Breast epithelium (tissue), 4 donors: ENCODE results near the gene HMSD. TPM values are rescaled to one million over a fixed set of nuclear protein-coding genes. Genes with fewer than 3 reads are reported as not detected.
"Not testable (repeated sequence)": the region's sequence is repeated elsewhere in the genome, so short reads cannot be mapped to it uniquely, and the experiment has no call there.

ENCODE experiments used
- DNase-seq, 2 donors: peaks; one replicate each; pipeline ENCODE4 v3.0.0-alpha.2; 2019; ENCODE audit warnings: low spot score in 2 of 2
- H3K27ac ChIP-seq, 2 donors: fragments of 200-600 bp; sonication (generic) in 1 of 2; one replicate each; pipeline ENCODE4 v1.5.1; 2016 to 2019; ENCODE audit warnings: mild to moderate bottlenecking in 1 of 2
- H3K27me3 ChIP-seq, 2 donors: fragments of 200-600 bp; sonication (generic) in 1 of 2; one replicate each; pipeline versions ENCODE4 v1.5.1 to v1.6.0; 2017 to 2019; ENCODE audit warnings: control low read depth in 1 of 2, mild to moderate bottlenecking in 1 of 2
- H3K36me3 ChIP-seq: fragments of 200-600 bp; one replicate; pipeline ENCODE4 v1.5.1; 2019
- H3K4me1 ChIP-seq, 2 donors: fragments of 200-600 bp; sonication (generic); one replicate each; pipeline ENCODE4 v1.5.1; 2016 to 2019; ENCODE audit warnings: control low read depth in 1 of 2
- H3K4me3 ChIP-seq, 3 donors: fragments of 200-600 bp; sonication (generic); 1 replicate in 2 of 3; 2 replicates in 1 of 3; pipeline ENCODE4 v1.5.1; 2016 to 2019; ENCODE audit warnings: mild to moderate bottlenecking in 3 of 3, moderate library complexity in 2 of 3
- H3K9me3 ChIP-seq, 2 donors: fragments of 200-600 bp; sonication (generic) in 1 of 2; one replicate each; pipeline ENCODE4 v1.5.1; 2016 to 2019; ENCODE audit warnings: control low read depth in 1 of 2
- CTCF ChIP-seq, 3 donors: fragments of 450-650 bp; IDR thresholded peaks; one replicate each; pipeline ENCODE4 v1.5.1; 2016 to 2017; ENCODE audit warnings: antibody characterized with exemption in 3 of 3, mild to moderate bottlenecking in 3 of 3, moderate library complexity in 3 of 3
- POLR2A ChIP-seq: fragments of 450-650 bp; IDR thresholded peaks from one replicate; pipeline ENCODE4 v1.6.1; 2016; ENCODE audit warnings: antibody characterized with exemption, mild to moderate bottlenecking, moderate library complexity
- POLR2AphosphoS5 ChIP-seq, 3 donors: sonication (generic); formaldehyde crosslinking; IDR thresholded peaks; one replicate each; pipeline ENCODE4 v1.6.1; 2017; ENCODE audit warnings: antibody characterized with exemption in 3 of 3
- intact Hi-C: fragments of 100-400 bp; cut with DNase I; formaldehyde crosslinking; loops from one replicate; pipeline ENCODE4 v1.15.1; 2023; ENCODE audit warnings: low total_unique reads
- total RNA-seq, 3 donors: library from RNA; depleted of rRNA; stranded (reverse); fragments of >200 nt; gene quantifications; one replicate each; pipeline ENCODE4 v1.1.0, GENCODE V29; 2016

The HMSD gene
- total RNA-seq, 3 donors from 2014 or later, result 0.29 TPM; not detected in 2

- H3K4me3 ChIP-seq, result no peak overlapping the region
- no peak for DNase-seq
- H3K4me1 ChIP-seq, result no peaks in the 10 kb centered on the region
- no peaks in the 10 kb centered on the region for H3K27me3 ChIP-seq
- intact Hi-C loops, result no loop called here
- H3K27ac ChIP-seq, result no peak overlapping the region
- H3K36me3 ChIP-seq, result no peaks in the 10 kb centered on the region
- H3K9me3 ChIP-seq, result no peaks in the 10 kb centered on the region
- no peak for TF ChIP-seq POLR2A
- TF ChIP-seq POLR2AphosphoS5 (IDR thresholded peaks at IDR 0.05), result no peak
- TF ChIP-seq CTCF (IDR thresholded peaks at IDR 0.05), result no peak
Observed at GRCh38 chr18:63924551-63924950, 24.6 kb upstream of the HMSD start.

- no peak for TF ChIP-seq POLR2A
- TF ChIP-seq CTCF (IDR thresholded peaks at IDR 0.05), result no peak
- TF ChIP-seq POLR2AphosphoS5 (IDR thresholded peaks at IDR 0.05), result no peak
- Histone ChIP-seq H3K4me3 (no peak overlapping the region), H3K27me3 (no peaks in the 10 kb centered on the region), H3K4me1 (no peaks in the 10 kb centered on the region), H3K27ac (no peak overlapping the region), H3K9me3 (no peaks in the 10 kb centered on the region), H3K36me3 (no peaks in the 10 kb centered on the region)
- no peak for DNase-seq
- intact Hi-C loops, result no loop called here
Observed at GRCh38 chr18:63928331-63928730, 20.8 kb upstream of the HMSD start.

DNA sequence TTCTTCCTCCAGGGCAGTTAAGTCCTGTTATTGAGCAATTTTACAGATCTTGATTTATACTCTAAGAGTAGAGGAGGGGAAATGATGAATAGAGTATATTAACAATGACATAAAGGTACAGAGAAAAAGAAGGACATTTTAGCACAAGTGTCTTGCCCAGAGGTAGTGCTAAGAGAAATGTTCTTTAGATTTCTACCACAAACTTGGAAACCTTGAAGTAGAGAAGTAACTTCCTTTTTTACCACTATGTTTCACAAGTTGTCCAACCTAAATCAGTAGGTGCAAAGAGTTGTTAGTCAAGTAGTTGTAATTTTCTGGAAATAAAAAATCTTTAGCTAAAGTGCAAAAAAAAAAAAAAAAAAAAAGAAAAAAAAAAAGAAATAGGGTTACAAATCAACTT lies 19.7 kb upstream of the HMSD start:
- H3K27ac ChIP-seq, H3K9me3 ChIP-seq, H3K4me3 ChIP-seq, H3K27me3 ChIP-seq, DNase-seq, intact Hi-C loops, H3K4me1 ChIP-seq, H3K36me3 ChIP-seq: not testable (repeated sequence)

GRCh38 chr18:63930773-63931354 lies 18.2 kb upstream of the HMSD start:
- H3K36me3 ChIP-seq, result no peaks in the 10 kb centered on the region
- H3K27ac ChIP-seq, result no peak overlapping the region
- H3K4me1 ChIP-seq, result no peaks in the 10 kb centered on the region
- H3K4me3 ChIP-seq, result no peak overlapping the region
- no peaks in the 10 kb centered on the region for H3K27me3 ChIP-seq
- no peaks in the 10 kb centered on the region for H3K9me3 ChIP-seq
- intact Hi-C loops, result no loop called here
- TF ChIP-seq CTCF (IDR thresholded peaks at IDR 0.05) (no peak), POLR2AphosphoS5 (IDR thresholded peaks at IDR 0.05) (no peak), POLR2A (no peak)
- DNase-seq, result no peak

DNA sequence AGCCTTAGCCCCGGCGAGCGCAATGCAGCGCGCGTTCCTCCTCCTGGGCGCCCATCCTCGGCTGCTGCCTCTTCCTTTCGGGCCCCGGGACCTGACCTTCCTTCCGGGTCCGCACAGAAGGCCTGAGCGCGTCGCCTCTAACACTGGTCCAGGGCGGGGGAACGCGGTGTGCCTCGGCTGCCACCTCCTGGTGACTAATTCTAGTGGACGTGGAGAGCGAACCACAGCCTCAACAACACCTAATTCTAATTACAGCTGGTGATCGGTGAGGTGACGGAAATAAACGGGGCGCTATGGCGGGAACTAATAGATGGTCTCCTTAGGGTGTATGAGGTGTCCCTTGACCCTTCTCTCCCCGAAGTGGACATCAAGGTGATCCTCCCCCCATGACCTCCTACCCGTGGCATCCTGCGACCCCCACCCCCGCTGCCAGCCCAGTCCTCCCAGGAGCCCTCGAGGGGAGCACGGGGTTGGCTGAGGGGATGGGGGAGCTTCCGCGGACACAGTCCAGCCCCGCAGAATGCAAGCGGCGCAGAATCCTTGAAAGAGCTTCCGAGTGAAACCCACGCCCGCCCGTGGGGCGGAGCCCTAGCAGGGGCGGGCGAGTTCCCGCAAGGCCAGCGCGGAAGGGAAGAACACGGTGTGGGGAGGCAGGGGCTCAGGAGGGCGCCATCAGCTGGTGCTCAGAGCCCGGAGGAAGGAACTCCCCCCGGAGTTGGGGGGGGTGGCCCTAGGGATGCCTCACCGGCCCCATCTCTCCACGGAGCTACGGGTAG lies 12.8 kb upstream of the HMSD start:
- Histone ChIP-seq H3K9me3 (no peaks in the 10 kb centered on the region), H3K27me3 (peaks cover 3 to 4% of the 10 kb centered on the region in 2 donors), H3K36me3 (no peaks in the 10 kb centered on the region), H3K27ac (no peak overlapping the region), H3K4me1 (no peaks in the 10 kb centered on the region), H3K4me3 (peak overlapping the region; percentile 38 to 74 (median 51))
- peak; percentile 59 to 75 for DNase-seq
- intact Hi-C loops, result no loop called here
- TF ChIP-seq CTCF (IDR thresholded peaks at IDR 0.05), result peak; percentile 28 to 66 (median 60)
- TF ChIP-seq POLR2AphosphoS5 (IDR thresholded peaks at IDR 0.05), result no peak
